ENCODE results near the gene SPOCK1. TPM values are rescaled to one million over a fixed set of nuclear protein-coding genes. Genes with fewer than 3 reads are reported as not detected.

The SPOCK1 gene
- total and polyA plus RNA-seq, 9 of the 15 experiments (the other 6 are each of a cell fraction or from before 2014, with no cell fraction given) = 0.01 to 0.35 (median 0.04) TPM; not detected in 6

- TF ChIP-seq PHF20 (IDR thresholded peaks at IDR 0.05; ENCODE audit: partially characterized antibody) = no peak
- no peak for TF ChIP-seq SAP30 (IDR thresholded peaks at IDR 0.05; ENCODE audit: borderline replicate concordance, insufficient read depth, low read depth, low read length, poor library complexity, severe bottlenecking)
- no peak for TF ChIP-seq ZBTB33 (CRISPR knock-in tag; IDR thresholded peaks at IDR 0.05)
These were observed 413.9 kb downstream of the SPOCK1 start (continued) for GRCh38 chr5:137085206-137085605.

GRCh38 chr5:137084016-137084415 lies 415.1 kb downstream of the SPOCK1 start:
- no peak overlapping the region for H3K4me2 ChIP-seq (ENCODE audit: insufficient read depth, low read length)
- ChIA-PET CTCF (ENCODE audit: low intra/inter-chr PET ratio) (no interaction called here), POLR2A (interaction anchor here (0.6 to 1.2 kb wide), 2 partner anchors 9 to 356 kb away, joined by 3 read pairs; no protein-coding TSS in a partner anchor)
- H2AFZ ChIP-seq (ENCODE audit: low read depth, low read length) = no peak overlapping the region
- ATAC-seq (no peak), DNase-seq (ENCODE audit: extremely low read depth in 1 of 4, low spot score in 3 of 4) (no peak), FAIRE-seq (no peak)
- no peaks in the 10 kb centered on the region for H4K20me1 ChIP-seq (replicated peaks; ENCODE audit: control insufficient read depth, insufficient read depth, low read length)
- no peak overlapping the region for H3K9ac ChIP-seq (ENCODE audit: insufficient read depth in 1 of 2, low read depth in 2 of 2, low read length in 2 of 2)
- H3K9me1 ChIP-seq (ENCODE audit: control insufficient read depth, insufficient read depth, low read length) = no peaks in the 10 kb centered on the region
- no peak overlapping the region for H3K27ac ChIP-seq (ENCODE audit: extremely low read depth, low read depth, low read length)
- H3K9me3 ChIP-seq (replicated peaks; ENCODE audit: control insufficient read depth, insufficient read depth, low read depth, low read length) = no peaks in the 10 kb centered on the region
- H3K36me3 ChIP-seq (ENCODE audit: control insufficient read depth, insufficient read depth, low read length) = no peaks in the 10 kb centered on the region
- H3K79me2 ChIP-seq (ENCODE audit: control insufficient read depth, insufficient read depth, low read length) = no peaks in the 10 kb centered on the region
- H3K4me1 ChIP-seq (replicated peaks in 1 of 2; ENCODE audit: control insufficient read depth in 2 of 2, insufficient read depth in 2 of 2, low read length in 2 of 2) = no peaks in the 10 kb centered on the region
- no TSS peak for BruUV-seq (replicated peaks)
- H3K27me3 ChIP-seq (ENCODE audit: control insufficient read depth in 2 of 2, insufficient read depth in 2 of 2, low read length in 2 of 2) = no peaks in the 10 kb centered on the region; a peak in 1 of 5 replicates
- intact Hi-C loops (cut with micrococcal nuclease) (loop anchor here (10.0 kb wide), 1 partner anchor 141 kb away; no protein-coding TSS in a partner anchor), in situ Hi-C loops (cut with MboI) (no loop called here)
- H3K4me3 ChIP-seq = no peak overlapping the region
- TF ChIP-seq MED1 (CRISPR knock-in tag; IDR thresholded peaks at IDR 0.05; ENCODE audit: borderline replicate concordance) (no peak), GTF2F1 (IDR thresholded peaks at IDR 0.05; ENCODE audit: low read depth, low read length) (no peak), SIX5 (IDR thresholded peaks at IDR 0.05; ENCODE audit: borderline replicate concordance in 1 of 2, insufficient read depth in 1 of 2, low read depth in 1 of 2, low read length in 2 of 2) (no peak), SPI1 (IDR thresholded peaks at IDR 0.05; ENCODE audit: borderline replicate concordance, low read depth, low read length) (no peak), SMARCA5 (IDR thresholded peaks at IDR 0.05) (no peak), GATAD2A (IDR thresholded peaks at IDR 0.05) (no peak), ZBTB8A (IDR thresholded peaks at IDR 0.05; ENCODE audit: partially characterized antibody) (no peak), ZNF512 (tag; IDR thresholded peaks at IDR 0.05) (no peak), POLR2AphosphoS5 (IDR thresholded peaks at IDR 0.05; ENCODE audit: control insufficient read depth, insufficient read depth, low read depth, low read length) (no peak), PTBP1 (IDR thresholded peaks at IDR 0.05; ENCODE audit: low read depth, low read length) (no peak), CTBP1 (IDR thresholded peaks at IDR 0.05; ENCODE audit: borderline replicate concordance) (no peak), ZNF311 (CRISPR knock-in tag; IDR thresholded peaks at IDR 0.05) (no peak), PREB (CRISPR knock-in tag; IDR thresholded peaks at IDR 0.05) (no peak), RFX7 (CRISPR knock-in tag; IDR thresholded peaks at IDR 0.05) (no peak), NCOA2 (IDR thresholded peaks at IDR 0.05; ENCODE audit: partially characterized antibody in 2 of 2) (no peak)
